ENCODE measurements around the gene NELL1.

Gene NELL1

DNA sequence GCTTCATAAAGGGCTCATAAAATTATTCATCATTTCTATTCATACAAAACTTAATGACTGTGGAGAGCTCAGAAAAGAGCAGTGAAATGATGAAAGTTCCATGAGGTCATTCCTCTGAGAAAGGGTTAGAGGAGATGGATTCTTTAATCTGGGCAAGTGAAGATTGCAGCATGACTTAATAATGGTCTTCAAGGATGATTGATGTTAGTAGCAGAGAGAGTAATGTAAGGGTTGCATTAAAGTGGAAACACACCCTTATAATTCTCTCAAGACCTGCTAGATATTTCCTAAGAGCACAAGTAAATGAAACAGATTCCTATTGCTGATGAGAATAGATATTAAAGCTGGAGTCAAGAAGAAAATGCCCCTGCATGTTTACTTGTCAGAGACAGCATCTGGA lies 811.9 kb downstream of the NELL1 start:
- H3K79me2 ChIP-seq (ENCODE audit: insufficient read depth, low read length): no peaks in the 10 kb centered on the region
- TF ChIP-seq CTCF (conservative IDR thresholded peaks at IDR 0.05; ENCODE audit: low read length) (no peak), EZH2phosphoT487 (IDR thresholded peaks at IDR 0.05; ENCODE audit: borderline replicate concordance) (no peak)
- H2AFZ ChIP-seq (ENCODE audit: low read length): no peak overlapping the region
- H3K4me1 ChIP-seq (ENCODE audit: insufficient read depth, low read length, poor library complexity, severe bottlenecking): no peaks in the 10 kb centered on the region
- no peaks in the 10 kb centered on the region for H3K9me3 ChIP-seq (ENCODE audit: insufficient read depth, low read depth, low read length)
- H3K36me3 ChIP-seq (ENCODE audit: insufficient read depth, low read length): no peaks in the 10 kb centered on the region
- H3K9ac ChIP-seq (ENCODE audit: low read depth, low read length, poor library complexity, severe bottlenecking): no peak overlapping the region
- no peak overlapping the region for H3K4me2 ChIP-seq (ENCODE audit: low read depth, low read length, poor library complexity, severe bottlenecking)
- H3F3A ChIP-seq (ENCODE audit: low read depth): no peaks in the 10 kb centered on the region
- no peak overlapping the region for H3K4me3 ChIP-seq (ENCODE audit: low read length, poor library complexity, severe bottlenecking)
- H3K9me2 ChIP-seq (replicated peaks; ENCODE audit: low read depth, low read length): no peaks in the 10 kb centered on the region
- no peaks in the 10 kb centered on the region for H3K27me3 ChIP-seq (ENCODE audit: insufficient read depth, low read length, poor library complexity, severe bottlenecking)
- H4K20me1 ChIP-seq (ENCODE audit: insufficient read depth, low read length, poor library complexity, severe bottlenecking): no peaks in the 10 kb centered on the region

GRCh38 chr11:21484039-21484438 lies 814.7 kb downstream of the NELL1 start:
- H4K20me1 ChIP-seq (ENCODE audit: insufficient read depth, low read length, poor library complexity, severe bottlenecking): no peaks in the 10 kb centered on the region
- H3F3A ChIP-seq (ENCODE audit: low read depth): no peaks in the 10 kb centered on the region
- no peak for TF ChIP-seq CTCF (conservative IDR thresholded peaks at IDR 0.05; ENCODE audit: low read length)
- no peak for TF ChIP-seq EZH2phosphoT487 (IDR thresholded peaks at IDR 0.05; ENCODE audit: borderline replicate concordance)
- H2AFZ ChIP-seq (ENCODE audit: low read length): no peak overlapping the region
- no peak overlapping the region for H3K4me3 ChIP-seq (ENCODE audit: low read length, poor library complexity, severe bottlenecking)
- no peaks in the 10 kb centered on the region for H3K9me2 ChIP-seq (replicated peaks; ENCODE audit: low read depth, low read length)
- H3K9ac ChIP-seq (ENCODE audit: low read depth, low read length, poor library complexity, severe bottlenecking): no peak overlapping the region
- H3K4me2 ChIP-seq (ENCODE audit: low read depth, low read length, poor library complexity, severe bottlenecking): no peak overlapping the region
- no peaks in the 10 kb centered on the region for H3K4me1 ChIP-seq (ENCODE audit: insufficient read depth, low read length, poor library complexity, severe bottlenecking)
- no peaks in the 10 kb centered on the region for H3K36me3 ChIP-seq (ENCODE audit: insufficient read depth, low read length)
- no peaks in the 10 kb centered on the region for H3K79me2 ChIP-seq (ENCODE audit: insufficient read depth, low read length)
- no peaks in the 10 kb centered on the region for H3K9me3 ChIP-seq (ENCODE audit: insufficient read depth, low read depth, low read length)
- H3K27me3 ChIP-seq (ENCODE audit: insufficient read depth, low read length, poor library complexity, severe bottlenecking): no peaks in the 10 kb centered on the region

GRCh38 chr11:21485006-21485405 lies 815.6 kb downstream of the NELL1 start:
- Histone ChIP-seq H3K79me2 (ENCODE audit: insufficient read depth, low read length) (no peaks in the 10 kb centered on the region), H3K27me3 (ENCODE audit: insufficient read depth, low read length, poor library complexity, severe bottlenecking) (no peaks in the 10 kb centered on the region), H3K9ac (ENCODE audit: low read depth, low read length, poor library complexity, severe bottlenecking) (no peak overlapping the region), H2AFZ (ENCODE audit: low read length) (no peak overlapping the region), H3F3A (ENCODE audit: low read depth) (no peaks in the 10 kb centered on the region), H3K36me3 (ENCODE audit: insufficient read depth, low read length) (no peaks in the 10 kb centered on the region), H4K20me1 (ENCODE audit: insufficient read depth, low read length, poor library complexity, severe bottlenecking) (no peaks in the 10 kb centered on the region), H3K9me2 (replicated peaks; ENCODE audit: low read depth, low read length) (no peaks in the 10 kb centered on the region), H3K9me3 (ENCODE audit: insufficient read depth, low read depth, low read length) (no peaks in the 10 kb centered on the region), H3K4me2 (ENCODE audit: low read depth, low read length, poor library complexity, severe bottlenecking) (no peak overlapping the region), H3K4me3 (ENCODE audit: low read length, poor library complexity, severe bottlenecking) (no peak overlapping the region), H3K4me1 (ENCODE audit: insufficient read depth, low read length, poor library complexity, severe bottlenecking) (no peaks in the 10 kb centered on the region)
- TF ChIP-seq EZH2phosphoT487 (IDR thresholded peaks at IDR 0.05; ENCODE audit: borderline replicate concordance) (no peak), CTCF (conservative IDR thresholded peaks at IDR 0.05; ENCODE audit: low read length) (no peak)
